GM19043 (cell line): ENCODE measurements around the gene MUC16.

Experiments
- ATAC-seq: cut with Tn5 transposase; IDR thresholded peaks from one replicate; pipeline ENCODE4 v1.9.1; 2021; ENCODE audit warnings: low read depth; ENCODE audit not compliant: unreplicated experiment

Gene MUC16

GRCh38 chr19:9010693-9011092 is 484 bp upstream of the MUC16 start:
- ATAC-seq: no peak

- no peak for ATAC-seq
Observed at GRCh38 chr19:9009431-9009830, 778 bp downstream of the MUC16 start.

- no peak for ATAC-seq
Observed at GRCh38 chr19:9008667-9009066, 1.5 kb downstream of the MUC16 start.

DNA sequence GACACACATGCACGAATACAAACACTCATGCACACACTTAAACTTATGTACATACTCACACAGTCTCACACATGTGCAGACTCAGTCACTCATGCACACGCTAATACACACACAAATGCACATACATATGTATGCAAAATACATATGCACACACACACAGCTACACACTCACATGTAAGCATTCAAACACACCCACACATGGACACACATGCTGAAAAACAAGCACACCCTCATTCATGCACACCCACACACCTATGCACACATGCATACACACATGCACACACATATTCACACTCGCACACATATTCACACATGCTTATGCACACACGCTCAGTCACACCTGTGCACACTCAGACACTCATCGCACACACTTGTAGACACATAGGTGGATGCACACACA is 9.3 kb downstream of the MUC16 start:
- no peak for ATAC-seq

DNA sequence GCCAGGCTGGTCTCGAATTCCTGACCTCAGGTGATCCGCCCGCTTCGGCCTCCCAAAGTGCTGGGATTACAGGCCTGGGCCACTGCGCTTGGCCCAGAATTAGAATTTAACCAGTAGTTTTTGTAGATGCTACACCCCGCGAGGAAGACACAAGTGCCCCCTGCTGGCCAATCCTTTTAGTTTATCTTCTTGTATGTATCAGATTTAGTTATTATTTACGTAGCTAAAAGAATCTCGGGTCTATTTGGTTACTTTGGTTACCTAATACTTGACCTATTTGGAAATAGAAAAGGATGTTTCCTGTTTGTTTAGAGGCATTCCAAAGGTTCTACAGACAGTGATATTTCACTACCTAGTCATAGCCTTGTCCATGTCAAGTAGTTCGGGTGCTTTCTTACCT is 22.0 kb downstream of the MUC16 start:
- ATAC-seq: no peak

DNA sequence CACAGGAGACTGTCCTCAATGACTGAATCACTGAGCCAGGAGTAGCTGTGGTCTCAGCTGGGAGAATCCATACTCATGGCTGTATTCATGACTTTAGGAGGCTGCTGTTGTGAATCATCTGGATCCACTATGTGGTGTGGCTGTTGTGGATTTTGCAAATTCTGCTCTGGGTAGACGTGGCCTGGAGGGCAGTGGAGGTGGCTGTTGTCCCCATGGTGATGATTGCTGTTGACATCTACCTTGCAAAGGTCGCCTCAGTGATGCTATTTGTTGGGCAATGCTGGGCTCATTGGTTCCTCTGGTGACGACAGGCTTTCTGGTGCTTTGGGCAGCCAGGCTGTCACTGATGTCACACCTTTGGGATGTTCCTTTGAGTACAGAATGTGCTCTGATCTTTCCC is 23.9 kb downstream of the MUC16 start:
- ATAC-seq: no peak

DNA sequence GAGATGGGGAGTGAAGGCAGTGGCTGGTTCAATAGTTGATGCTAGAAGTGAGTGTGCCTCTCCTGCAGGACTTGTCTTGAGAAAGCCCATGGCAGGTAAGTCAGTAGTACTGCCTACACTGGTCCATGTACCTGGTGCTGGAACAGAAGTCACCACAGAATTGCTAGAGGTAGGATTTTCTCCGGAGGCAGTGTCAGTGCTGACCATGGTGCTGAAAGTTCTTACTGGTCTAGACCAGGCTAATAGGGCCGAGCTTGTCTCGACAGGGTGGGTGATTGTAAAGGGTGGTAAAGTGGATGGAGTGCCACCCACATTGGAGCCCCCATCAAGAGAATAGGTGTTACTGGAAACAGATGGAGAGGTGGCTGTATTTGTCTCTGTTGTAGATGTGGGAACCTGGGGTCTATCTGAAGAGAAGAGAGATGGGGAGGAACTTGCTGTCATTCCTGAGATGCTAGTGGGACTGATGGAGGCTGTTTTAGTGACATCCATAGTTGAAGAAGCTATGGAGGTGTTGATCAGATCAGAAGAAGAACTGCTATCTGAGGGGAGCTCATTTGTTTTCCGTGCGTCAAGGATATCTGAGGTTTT is 36.6 kb downstream of the MUC16 start:
- ATAC-seq: no peak

DNA sequence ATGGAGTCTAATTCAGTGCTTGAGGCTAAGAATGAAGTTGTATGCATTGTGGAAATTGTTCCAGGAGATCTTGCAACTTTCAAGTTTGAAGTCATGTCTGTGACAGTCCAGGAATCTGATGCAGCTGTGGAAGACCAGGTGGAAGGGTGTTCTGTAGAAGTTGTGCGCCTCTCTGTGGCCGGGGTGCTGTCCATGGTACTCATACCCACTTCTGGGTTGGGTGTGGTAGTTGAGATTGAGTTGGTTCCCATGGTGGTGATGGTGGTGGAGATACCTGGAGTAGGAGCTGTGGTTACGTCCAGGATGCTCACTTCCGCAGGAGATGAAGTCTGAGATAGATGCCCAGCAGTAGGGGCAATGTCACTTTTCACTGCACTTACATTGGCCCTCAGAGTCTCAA is 44.3 kb downstream of the MUC16 start:
- no peak for ATAC-seq
